K562 (cell line): Measurements from ENCODE around the gene DYNC1I1. TPM values are rescaled to one million over a fixed set of nuclear protein-coding genes. Genes with fewer than 3 reads are reported as not detected.

Source experiments
- ATAC-seq: fragments of 200-7000 bp; cut with Tn5 transposase; 3 replicates; pipeline ENCODE4 v1.9.1; 2020; ENCODE audit warnings: moderate library complexity
- BruUV-seq: library from RNA; stranded (reverse); fragments of 400-500 nt; replicated peaks from 2 replicates; lab custom pipeline; 2021; lab: Mats Ljungman, UMichigan
- CTCF ChIA-PET: fragments of 300-600 bp; formaldehyde crosslinking; extraction: SDS; loops from one replicate; lab custom pipeline; 2021; ENCODE audit warnings: low intra/inter-chr PET ratio; lab: Yijun Ruan, JAX
- POLR2A ChIA-PET: fragments of 300-600, 350-650 bp; sonication (Branson Sonifier 250); formaldehyde crosslinking; extraction: SDS; loops from one replicate; lab custom pipeline; 2021; ENCODE audit warnings: antibody characterized with exemption, inconsistent platforms; lab: Yijun Ruan, JAX
- DNase-seq, 4 experiments: peaks; one replicate each; pipeline versions ENCODE4 v3.0.0 to v3.0.0-alpha.2; 2011 to 2018; ENCODE audit warnings: low spot score in 3 of 4, mixed read lengths in 3 of 4; ENCODE audit errors: extremely low read depth in 1 of 4
- FAIRE-seq: peaks from 2 replicates; lab custom pipeline; 2011; peaks lifted over from hg19 to GRCh38; lab: Jason Lieb, UNC
- H2AFZ ChIP-seq: 2 replicates; pipeline ENCODE4 v1.6.0; 2011; ENCODE audit warnings: low read depth, low read length, control low read depth, inconsistent platforms
- H3K27ac ChIP-seq: fragments of 200-600 bp; 3 replicates; pipeline ENCODE4 v1.8.0; 2011; ENCODE audit warnings: low read depth, mild to moderate bottlenecking, control low read depth, inconsistent platforms, low read length, moderate library complexity, mixed read lengths; ENCODE audit errors: extremely low read depth
- H3K27me3 ChIP-seq, 2 experiments: fragments of 300-600 bp in 1 of 2; 2 replicates in 1 of 2; 3 replicates in 1 of 2; pipeline versions ENCODE4 v1.6.0 to v1.8.0; 2011; ENCODE audit warnings: inconsistent platforms in 2 of 2, low read length in 2 of 2, mild to moderate bottlenecking in 1 of 2, mixed read lengths in 1 of 2, moderate library complexity in 1 of 2; ENCODE audit not compliant: control insufficient read depth in 2 of 2, insufficient read depth in 2 of 2
- H3K36me3 ChIP-seq: fragments of 300-600 bp; 3 replicates; pipeline ENCODE4 v1.8.0; 2011; ENCODE audit warnings: mild to moderate bottlenecking, low read length, inconsistent platforms; ENCODE audit not compliant: control insufficient read depth, insufficient read depth
- H3K4me1 ChIP-seq, 2 experiments: fragments of 200-600 bp in 1 of 2; replicated peaks in 1 of 2; 2 replicates in 1 of 2; 3 replicates in 1 of 2; pipeline versions ENCODE4 v1.5.1 to v1.8.0; 2011; ENCODE audit warnings: inconsistent platforms in 2 of 2, low read length in 2 of 2, mild to moderate bottlenecking in 1 of 2, mixed read lengths in 1 of 2, moderate library complexity in 1 of 2; ENCODE audit not compliant: control insufficient read depth in 2 of 2, insufficient read depth in 2 of 2
- H3K4me2 ChIP-seq: 2 replicates; pipeline ENCODE4 v1.6.1; 2011; ENCODE audit warnings: low read length, control low read depth, inconsistent platforms, mixed read lengths; ENCODE audit not compliant: insufficient read depth
- H3K4me3 ChIP-seq: fragments of 200-600 bp; sonication (generic), shearing (Covaris generic); 2 replicates; pipeline ENCODE4 v1.5.1; 2016; ENCODE audit warnings: control low read depth, inconsistent platforms
- H3K79me2 ChIP-seq: fragments of 200-600 bp; 3 replicates; pipeline ENCODE4 v1.8.0; 2011; ENCODE audit warnings: low read length, inconsistent platforms; ENCODE audit not compliant: control insufficient read depth, insufficient read depth
- H3K9ac ChIP-seq, 2 experiments: 2 replicates each; pipeline versions ENCODE4 v1.6.0 to v1.6.1; 2011; ENCODE audit warnings: low read depth in 2 of 2, low read length in 2 of 2, control low read depth in 1 of 2, inconsistent platforms in 1 of 2, mild to moderate bottlenecking in 1 of 2, mixed read lengths in 1 of 2; ENCODE audit not compliant: insufficient read depth in 1 of 2
- H3K9me1 ChIP-seq: one replicate; pipeline ENCODE4 v1.6.0; 2011; ENCODE audit warnings: inconsistent platforms, mild to moderate bottlenecking, low read length, moderate library complexity; ENCODE audit not compliant: control insufficient read depth, insufficient read depth
- H3K9me3 ChIP-seq: replicated peaks from 2 replicates; pipeline ENCODE4 v1.5.1; 2011; ENCODE audit warnings: low read depth, low read length, inconsistent platforms; ENCODE audit not compliant: control insufficient read depth, insufficient read depth
- H4K20me1 ChIP-seq: replicated peaks from 2 replicates; pipeline ENCODE4 v1.6.1; 2011; ENCODE audit warnings: low read length, inconsistent platforms, mixed read lengths; ENCODE audit not compliant: control insufficient read depth, insufficient read depth
- CEBPG ChIP-seq, 3 experiments: fragments of 200-800 bp in 1 of 3; sonication (Bioruptor generic) in 1 of 3; sonication (generic) in 1 of 3; formaldehyde crosslinking in 1 of 3; IDR thresholded peaks in 2 of 3; conservative IDR thresholded peaks in 1 of 3; 2 replicates each; pipeline versions ENCODE4 v1.6.1 to v1.8.0; 2016 to 2022; ENCODE audit warnings: missing compliant biosample characterization in 2 of 3, missing genetic modification characterization in 2 of 3, mild to moderate bottlenecking in 1 of 3, missing genetic modification reagents in 1 of 3
- NCOA6 ChIP-seq: fragments of 450-650 bp; IDR thresholded peaks from 2 replicates; pipeline ENCODE4 v1.6.1; 2017; ENCODE audit warnings: mild to moderate bottlenecking
- SMC3 ChIP-seq: conservative IDR thresholded peaks from 2 replicates; pipeline ENCODE4 v1.6.1; 2011; ENCODE audit warnings: low read depth, low read length, improper control_type of control experiment; ENCODE audit not compliant: insufficient read depth
- ZNF316 ChIP-seq: fragments of 450-650 bp; IDR thresholded peaks from 2 replicates; pipeline ENCODE4 v1.6.1; 2016
- ZNF507 ChIP-seq: conservative IDR thresholded peaks from 2 replicates; pipeline ENCODE4 v1.6.1; 2017; ENCODE audit warnings: missing genetic modification characterization, missing compliant biosample characterization
- ZNF583 ChIP-seq: fragments of 250-450 bp; sonication (Bioruptor Pico); IDR thresholded peaks from 2 replicates; pipeline ENCODE4 v1.4.0; 2020
- WGBS: fragments of 100-300 bp; shearing (Covaris generic); methylation state at CpG from one replicate; pipeline ENCODE4 v1.1.6; 2016; ENCODE audit warnings: low coverage, mixed read lengths; ENCODE audit not compliant: insufficient coverage; ENCODE audit errors: missing lambda C conversion rate; 5-methylcytosine and 5-hydroxymethylcytosine counted together
- in situ Hi-C: fragments of 300-500 bp; cut with MboI; formaldehyde crosslinking; loops from 4 replicates; pipeline ENCODE4 v1.15.0; 2018; ENCODE audit warnings: inconsistent platforms, mixed read lengths
- intact Hi-C: fragments of 100-400 bp; cut with micrococcal nuclease; formaldehyde crosslinking; loops from 2 replicates; pipeline ENCODE4 v1.14.2; 2022
- polyA plus RNA-seq, 8 experiments: library from polyadenylated mRNA; depleted of rRNA in 4 of 8; stranded (reverse) in 5 of 8; unstranded in 3 of 8; fragments of >200 nt; fragmentation: Nextera tagmentation in 2 of 8; fragmentation: Illumina TruSeq in 1 of 8; extraction: Ambion mirVana in 2 of 8; extraction: Trizol in 1 of 8; gene quantifications; 2 replicates each; pipeline versions ENCODE4 v1.2.1 to v1.2.3, GENCODE V29; 2011 to 2014; ENCODE audit warnings: inconsistent platforms in 1 of 8, missing spikeins in 1 of 8
- total RNA-seq, 7 experiments: library from RNA; depleted of rRNA in 6 of 7; stranded (reverse); fragments of >200 nt in 6 of 7; fragmentation: Illumina TruSeq in 2 of 7; extraction: Trizol in 2 of 7; gene quantifications; 2 replicates each; pipeline versions ENCODE4 v1.2.1 to v1.2.3, GENCODE V29; 2011 to 2021; ENCODE audit warnings: low replicate concordance in 1 of 7
- TF ChIP-seq, protein P1 (sequence below), 3 experiments: IDR thresholded peaks in 2 of 3; conservative IDR thresholded peaks in 1 of 3; 2 replicates each; pipeline ENCODE4 v1.5.1; 2011 to 2012; ENCODE audit warnings: low read length in 3 of 3, mild to moderate bottlenecking in 3 of 3, control low read depth in 2 of 3, improper control_type of control experiment in 1 of 3, inconsistent platforms in 1 of 3, low read depth in 1 of 3, mixed read lengths in 1 of 3, moderate library complexity in 1 of 3; ENCODE audit not compliant: insufficient read depth in 2 of 3
- TF ChIP-seq, protein P2 (sequence below): sonication (generic); formaldehyde crosslinking; IDR thresholded peaks from 2 replicates; pipeline ENCODE4 v1.8.0; 2022; ENCODE audit warnings: missing genetic modification reagents, mild to moderate bottlenecking, moderate library complexity, borderline replicate concordance
- TF ChIP-seq, protein P3 (sequence below): fragments of 450-650 bp; formaldehyde crosslinking; IDR thresholded peaks from 2 replicates; pipeline ENCODE4 v1.4.0; 2020; ENCODE audit warnings: mild to moderate bottlenecking, moderate library complexity
- TF ChIP-seq, protein P4 (sequence below): fragments of 200-800 bp; sonication (Bioruptor generic); IDR thresholded peaks from 2 replicates; pipeline ENCODE4 v1.6.1; 2017; ENCODE audit warnings: missing genetic modification characterization, missing compliant biosample characterization
- TF ChIP-seq, protein P5 (sequence below): conservative IDR thresholded peaks from 2 replicates; pipeline ENCODE4 v1.6.1; 2011; ENCODE audit warnings: low read depth, mild to moderate bottlenecking, low read length; ENCODE audit not compliant: control insufficient read depth

DYNC1I1 gene
- total and polyA plus RNA-seq, 9 of the 15 experiments (the other 6 are each of a cell fraction or from before 2014, with no cell fraction given) = 0.22 to 1.5 (median 0.44) TPM

DNA sequence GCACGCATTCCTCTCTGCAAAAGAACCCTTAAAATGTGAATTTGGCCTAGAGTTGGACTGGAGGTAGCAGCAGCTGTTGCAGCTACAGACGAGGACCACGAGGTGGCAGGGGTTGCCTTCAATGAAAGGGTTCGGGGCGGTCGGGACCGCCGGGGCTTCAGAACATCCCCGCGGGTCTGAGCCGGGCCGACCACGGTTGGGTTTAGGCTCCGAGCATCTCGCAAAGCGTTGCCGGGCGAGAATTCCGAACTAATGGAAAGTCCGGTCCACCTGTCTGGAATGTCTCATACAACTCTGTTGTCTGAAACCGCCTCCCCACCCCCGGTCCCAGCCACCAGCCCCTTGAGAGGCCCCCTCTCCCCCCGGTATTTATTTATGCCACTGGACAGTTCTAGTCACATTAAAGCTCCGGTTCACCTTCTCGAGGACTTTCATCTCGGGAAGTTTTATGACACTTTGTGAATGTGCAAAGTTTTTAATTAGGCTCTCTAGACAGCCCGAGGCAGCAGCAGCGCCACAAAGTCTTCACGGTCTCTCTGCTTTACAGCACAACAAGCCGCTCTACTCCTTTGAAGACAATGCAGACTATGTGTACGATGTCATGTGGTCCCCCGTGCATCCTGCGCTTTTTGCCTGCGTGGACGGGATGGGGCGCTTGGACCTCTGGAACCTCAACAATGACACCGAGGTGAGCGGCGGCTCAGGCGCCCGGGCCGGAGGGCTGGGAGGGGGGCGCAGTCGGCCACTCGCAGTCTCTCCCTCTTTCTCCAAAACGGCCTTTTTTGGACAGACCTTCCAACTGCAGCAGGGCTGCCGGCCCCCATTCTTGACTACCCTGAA, 303.4 kb downstream of the DYNC1I1 start:
- intact Hi-C loops = loop anchor here (1.0 to 5.0 kb wide), 3 partner anchors 158 to 952 kb away; no protein-coding TSS in a partner anchor
- Histone ChIP-seq H2AFZ (peak overlapping the region; percentile 45; the same call in 1 of the 2 replicates), H3K27me3 (peaks cover 11 to 13% of the 10 kb centered on the region in 2 experiments), H3K4me3 (peak overlapping the region; percentile 17), H3K27ac (no peak overlapping the region), H3K4me1 (peaks cover 0 to 9% of the 10 kb centered on the region in 2 experiments; a peak in 2 of 5 replicates), H3K9me1 (no peaks in the 10 kb centered on the region), H3K9me3 (no peaks in the 10 kb centered on the region), H3K79me2 (no peaks in the 10 kb centered on the region), H3K36me3 (no peaks in the 10 kb centered on the region), H3K4me2 (peak overlapping the region; percentile 53), H3K9ac (peak overlapping the region in 1 of 2 experiments; percentile 2; a peak in 2 of 4 replicates), H4K20me1 (no peaks in the 10 kb centered on the region; the same call in 1 of the 2 replicates)
- in situ Hi-C loops = no loop called here
- no TSS peak for BruUV-seq
- WGBS = 3% methylated on average over 43 of the region's 47 CpGs
- ChIA-PET POLR2A (no interaction called here), CTCF (interaction anchor here (0.7 to 1.5 kb wide), 2 partner anchors 952 to 1760 kb away, joined by 4 to 21 read pairs; no protein-coding TSS in a partner anchor)
- peak; percentile 78 for FAIRE-seq
- DNase-seq = peak; percentile 66 to 76 (median 71)
- peak; percentile 97 for ATAC-seq
- TF ChIP-seq ZNF316 = no peak
- TF ChIP-seq, protein P1, sequence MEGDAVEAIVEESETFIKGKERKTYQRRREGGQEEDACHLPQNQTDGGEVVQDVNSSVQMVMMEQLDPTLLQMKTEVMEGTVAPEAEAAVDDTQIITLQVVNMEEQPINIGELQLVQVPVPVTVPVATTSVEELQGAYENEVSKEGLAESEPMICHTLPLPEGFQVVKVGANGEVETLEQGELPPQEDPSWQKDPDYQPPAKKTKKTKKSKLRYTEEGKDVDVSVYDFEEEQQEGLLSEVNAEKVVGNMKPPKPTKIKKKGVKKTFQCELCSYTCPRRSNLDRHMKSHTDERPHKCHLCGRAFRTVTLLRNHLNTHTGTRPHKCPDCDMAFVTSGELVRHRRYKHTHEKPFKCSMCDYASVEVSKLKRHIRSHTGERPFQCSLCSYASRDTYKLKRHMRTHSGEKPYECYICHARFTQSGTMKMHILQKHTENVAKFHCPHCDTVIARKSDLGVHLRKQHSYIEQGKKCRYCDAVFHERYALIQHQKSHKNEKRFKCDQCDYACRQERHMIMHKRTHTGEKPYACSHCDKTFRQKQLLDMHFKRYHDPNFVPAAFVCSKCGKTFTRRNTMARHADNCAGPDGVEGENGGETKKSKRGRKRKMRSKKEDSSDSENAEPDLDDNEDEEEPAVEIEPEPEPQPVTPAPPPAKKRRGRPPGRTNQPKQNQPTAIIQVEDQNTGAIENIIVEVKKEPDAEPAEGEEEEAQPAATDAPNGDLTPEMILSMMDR (IDR thresholded peaks at IDR 0.05 in 2 of 3, conservative IDR thresholded peaks at IDR 0.05 in 1 of 3; ENCODE audit: insufficient read depth in 2 of 3, low read depth in 1 of 3, low read length in 3 of 3) = peak; percentile 76 to 90 (median 83)
- TF ChIP-seq, protein P2, sequence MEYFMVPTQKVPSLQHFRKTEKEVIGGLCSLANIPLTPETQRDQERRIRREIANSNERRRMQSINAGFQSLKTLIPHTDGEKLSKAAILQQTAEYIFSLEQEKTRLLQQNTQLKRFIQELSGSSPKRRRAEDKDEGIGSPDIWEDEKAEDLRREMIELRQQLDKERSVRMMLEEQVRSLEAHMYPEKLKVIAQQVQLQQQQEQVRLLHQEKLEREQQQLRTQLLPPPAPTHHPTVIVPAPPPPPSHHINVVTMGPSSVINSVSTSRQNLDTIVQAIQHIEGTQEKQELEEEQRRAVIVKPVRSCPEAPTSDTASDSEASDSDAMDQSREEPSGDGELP (CRISPR knock-in tag) = peak; percentile 19; the same call in 1 of the 2 replicates
- TF ChIP-seq NCOA6 = no peak
- TF ChIP-seq, protein P3, sequence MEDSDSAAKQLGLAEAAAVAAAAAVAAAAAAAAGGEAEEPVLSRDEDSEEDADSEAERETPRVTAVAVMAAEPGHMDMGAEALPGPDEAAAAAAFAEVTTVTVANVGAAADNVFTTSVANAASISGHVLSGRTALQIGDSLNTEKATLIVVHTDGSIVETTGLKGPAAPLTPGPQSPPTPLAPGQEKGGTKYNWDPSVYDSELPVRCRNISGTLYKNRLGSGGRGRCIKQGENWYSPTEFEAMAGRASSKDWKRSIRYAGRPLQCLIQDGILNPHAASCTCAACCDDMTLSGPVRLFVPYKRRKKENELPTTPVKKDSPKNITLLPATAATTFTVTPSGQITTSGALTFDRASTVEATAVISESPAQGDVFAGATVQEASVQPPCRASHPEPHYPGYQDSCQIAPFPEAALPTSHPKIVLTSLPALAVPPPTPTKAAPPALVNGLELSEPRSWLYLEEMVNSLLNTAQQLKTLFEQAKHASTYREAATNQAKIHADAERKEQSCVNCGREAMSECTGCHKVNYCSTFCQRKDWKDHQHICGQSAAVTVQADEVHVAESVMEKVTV = peak; percentile 74
- TF ChIP-seq, protein P4, sequence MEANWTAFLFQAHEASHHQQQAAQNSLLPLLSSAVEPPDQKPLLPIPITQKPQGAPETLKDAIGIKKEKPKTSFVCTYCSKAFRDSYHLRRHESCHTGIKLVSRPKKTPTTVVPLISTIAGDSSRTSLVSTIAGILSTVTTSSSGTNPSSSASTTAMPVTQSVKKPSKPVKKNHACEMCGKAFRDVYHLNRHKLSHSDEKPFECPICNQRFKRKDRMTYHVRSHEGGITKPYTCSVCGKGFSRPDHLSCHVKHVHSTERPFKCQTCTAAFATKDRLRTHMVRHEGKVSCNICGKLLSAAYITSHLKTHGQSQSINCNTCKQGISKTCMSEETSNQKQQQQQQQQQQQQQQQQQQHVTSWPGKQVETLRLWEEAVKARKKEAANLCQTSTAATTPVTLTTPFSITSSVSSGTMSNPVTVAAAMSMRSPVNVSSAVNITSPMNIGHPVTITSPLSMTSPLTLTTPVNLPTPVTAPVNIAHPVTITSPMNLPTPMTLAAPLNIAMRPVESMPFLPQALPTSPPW = 0 out of 2 replicates have a peak, but pooled peaks have one; percentile 15
- TF ChIP-seq ZNF583 (CRISPR knock-in tag) = 0 out of 2 replicates have a peak, but pooled peaks have one; percentile 11
- no peak for TF ChIP-seq CEBPG (CRISPR knock-in tag; IDR thresholded peaks at IDR 0.05)
- no peak for TF ChIP-seq CEBPG (tag; conservative IDR thresholded peaks at IDR 0.05 in 1 of 2, IDR thresholded peaks at IDR 0.05 in 1 of 2)
- no peak for TF ChIP-seq ZNF507 (tag)
- TF ChIP-seq, protein P5, sequence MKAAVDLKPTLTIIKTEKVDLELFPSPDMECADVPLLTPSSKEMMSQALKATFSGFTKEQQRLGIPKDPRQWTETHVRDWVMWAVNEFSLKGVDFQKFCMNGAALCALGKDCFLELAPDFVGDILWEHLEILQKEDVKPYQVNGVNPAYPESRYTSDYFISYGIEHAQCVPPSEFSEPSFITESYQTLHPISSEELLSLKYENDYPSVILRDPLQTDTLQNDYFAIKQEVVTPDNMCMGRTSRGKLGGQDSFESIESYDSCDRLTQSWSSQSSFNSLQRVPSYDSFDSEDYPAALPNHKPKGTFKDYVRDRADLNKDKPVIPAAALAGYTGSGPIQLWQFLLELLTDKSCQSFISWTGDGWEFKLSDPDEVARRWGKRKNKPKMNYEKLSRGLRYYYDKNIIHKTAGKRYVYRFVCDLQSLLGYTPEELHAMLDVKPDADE = 0 out of 2 replicates have a peak, but pooled peaks have one; percentile 44
- TF ChIP-seq SMC3 = peak; percentile 93
